Glomerular visceral epithelial cell (primary cell): ENCODE data around the gene TH.
A peak's percentile ranks its signal among the peaks of the same experiment; 100 is the strongest.

Source experiments
- DNase-seq: peaks from one replicate; pipeline ENCODE4 v3.0.0-alpha.2; 2016; ENCODE audit errors: extremely low spot score

Gene TH

DNA sequence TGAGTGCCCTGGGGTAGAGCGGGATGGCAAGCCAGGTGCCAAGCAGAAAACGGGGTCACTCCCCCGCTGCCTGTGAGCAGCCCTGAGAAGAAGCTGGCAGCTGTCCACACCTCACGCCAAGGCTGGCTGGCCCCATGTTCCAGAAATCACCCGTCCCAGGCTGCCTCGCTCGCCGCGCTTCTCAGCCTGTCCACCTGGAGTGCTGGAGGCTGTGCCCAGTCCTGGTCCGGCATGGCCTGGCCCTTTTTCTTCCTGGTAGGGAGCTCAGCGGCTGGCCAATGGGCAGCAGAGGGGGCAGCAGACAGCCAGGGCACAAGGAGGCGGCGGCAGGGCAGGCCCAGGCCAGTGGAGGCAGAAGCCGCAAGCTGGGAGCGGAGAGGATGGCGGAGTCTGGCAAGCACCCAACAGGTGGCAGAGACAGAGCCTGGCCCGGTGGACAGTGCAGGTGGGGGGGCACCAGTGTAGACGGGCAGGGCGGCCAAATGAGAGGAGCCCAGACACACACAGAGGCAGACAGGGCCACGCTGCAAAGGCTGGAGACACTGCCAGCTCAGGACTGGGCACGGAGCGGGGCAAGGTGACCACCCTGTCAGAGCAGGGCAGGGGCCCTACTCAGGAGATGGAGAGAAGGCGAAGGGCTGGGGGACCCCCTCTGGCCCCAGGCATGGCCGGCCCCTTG lies 37.2 kb upstream of the TH start:
- peak; percentile 9 for DNase-seq

DNA sequence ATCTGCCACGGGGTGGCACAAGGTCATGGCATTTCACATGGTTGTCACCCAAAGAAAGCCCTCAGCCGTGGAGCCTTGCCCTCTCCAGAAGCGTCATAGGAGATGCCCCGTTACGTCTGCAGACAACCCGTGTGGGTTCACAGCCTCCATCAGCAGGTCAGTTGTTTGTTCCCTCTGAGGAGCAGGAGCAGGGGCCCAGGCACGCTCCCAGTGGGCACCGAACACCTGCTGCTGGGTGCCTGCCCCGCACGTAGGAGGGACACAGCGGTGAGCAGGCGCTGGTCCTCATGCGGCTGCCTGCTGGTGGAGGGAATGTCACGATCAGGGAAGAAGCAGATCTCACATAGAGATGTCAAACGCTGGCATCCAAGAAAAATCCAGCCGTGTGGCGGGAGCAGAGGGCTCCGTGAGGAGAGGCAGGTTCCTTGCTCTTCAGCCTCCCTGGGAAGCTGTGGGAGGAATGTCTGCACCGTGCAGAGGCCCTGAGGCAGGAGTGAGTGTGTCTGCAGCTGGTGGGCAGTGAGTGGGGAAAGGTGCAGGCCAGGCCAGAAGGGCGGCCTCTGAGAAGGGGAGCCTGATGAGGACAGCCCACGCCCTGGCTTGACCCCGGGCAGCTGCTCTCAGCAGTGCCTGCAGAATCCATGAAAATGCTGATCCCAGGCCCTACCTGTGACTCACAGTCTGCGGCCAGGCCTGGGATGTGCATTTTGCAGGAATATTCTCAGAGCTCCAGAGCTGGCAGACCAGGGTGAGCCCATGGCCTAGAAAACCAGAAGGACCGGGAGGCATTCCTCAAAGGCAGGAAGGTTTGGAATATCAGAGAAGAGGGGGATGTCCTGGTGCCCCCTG lies 36.4 kb upstream of the TH start:
- DNase-seq = no peak

DNA sequence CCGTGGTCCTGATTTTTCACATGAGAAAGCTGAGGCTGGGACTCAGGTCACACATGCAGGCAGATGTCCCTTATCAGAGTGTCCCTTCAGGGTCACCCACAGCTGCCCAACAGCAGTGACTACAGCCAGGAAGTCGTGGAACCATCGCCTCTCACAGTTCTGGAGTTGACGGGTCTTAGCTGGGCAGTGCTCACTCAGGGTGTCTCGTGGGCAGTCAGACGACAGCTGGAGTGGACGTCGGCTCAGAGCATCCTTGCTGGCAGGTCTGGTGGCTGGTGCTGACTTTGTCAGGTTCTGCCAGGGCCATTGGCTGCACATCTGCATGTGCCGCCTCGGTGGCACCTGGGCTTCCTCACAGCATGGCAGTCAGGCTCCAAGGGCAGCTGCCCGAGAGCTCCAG lies 35.6 kb upstream of the TH start:
- no peak for DNase-seq

DNA sequence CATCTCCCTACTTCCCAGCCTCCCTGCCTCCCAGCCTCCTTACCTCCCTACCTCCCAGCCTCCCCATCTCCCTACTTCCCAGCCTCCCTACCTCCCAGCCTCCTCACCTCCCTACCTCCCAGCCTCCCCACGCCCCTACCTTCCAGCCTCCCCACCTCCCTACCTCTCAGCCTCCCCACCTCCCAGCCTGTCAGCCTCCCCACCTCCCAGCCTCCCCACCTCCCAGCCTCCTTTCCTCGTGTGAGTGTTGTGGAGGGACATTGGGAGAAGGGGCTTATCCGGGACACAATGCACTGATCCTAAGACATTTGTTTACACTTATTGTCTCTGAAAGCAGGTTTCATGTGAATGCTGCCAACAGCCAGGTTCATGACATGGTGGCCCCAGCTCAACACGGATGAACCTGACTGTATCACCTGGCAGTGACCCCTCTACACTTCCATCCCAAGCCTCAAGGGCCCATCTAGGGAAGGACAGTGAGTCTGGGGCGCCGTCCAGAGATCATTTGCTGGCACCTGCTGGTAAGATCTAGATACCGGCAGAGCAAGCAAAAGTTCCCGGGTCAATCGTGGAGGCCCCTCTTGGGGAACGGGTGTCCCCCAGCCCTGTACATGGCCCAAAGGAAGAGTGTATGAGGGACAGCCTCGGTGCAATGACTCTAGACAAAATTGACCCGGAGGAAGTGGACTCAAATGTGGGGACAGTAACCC lies 34.5 kb upstream of the TH start:
- no peak for DNase-seq

GRCh38 chr11:2205214-2205720 lies 33.7 kb upstream of the TH start:
- DNase-seq = no peak

GRCh38 chr11:2204361-2205213 lies 33.0 kb upstream of the TH start:
- no peak for DNase-seq

- DNase-seq = no peak
Observed at GRCh38 chr11:2203440-2204259, 32.0 kb upstream of the TH start.

- DNase-seq = no peak
Observed at GRCh38 chr11:2202900-2203439, 31.4 kb upstream of the TH start.

DNA sequence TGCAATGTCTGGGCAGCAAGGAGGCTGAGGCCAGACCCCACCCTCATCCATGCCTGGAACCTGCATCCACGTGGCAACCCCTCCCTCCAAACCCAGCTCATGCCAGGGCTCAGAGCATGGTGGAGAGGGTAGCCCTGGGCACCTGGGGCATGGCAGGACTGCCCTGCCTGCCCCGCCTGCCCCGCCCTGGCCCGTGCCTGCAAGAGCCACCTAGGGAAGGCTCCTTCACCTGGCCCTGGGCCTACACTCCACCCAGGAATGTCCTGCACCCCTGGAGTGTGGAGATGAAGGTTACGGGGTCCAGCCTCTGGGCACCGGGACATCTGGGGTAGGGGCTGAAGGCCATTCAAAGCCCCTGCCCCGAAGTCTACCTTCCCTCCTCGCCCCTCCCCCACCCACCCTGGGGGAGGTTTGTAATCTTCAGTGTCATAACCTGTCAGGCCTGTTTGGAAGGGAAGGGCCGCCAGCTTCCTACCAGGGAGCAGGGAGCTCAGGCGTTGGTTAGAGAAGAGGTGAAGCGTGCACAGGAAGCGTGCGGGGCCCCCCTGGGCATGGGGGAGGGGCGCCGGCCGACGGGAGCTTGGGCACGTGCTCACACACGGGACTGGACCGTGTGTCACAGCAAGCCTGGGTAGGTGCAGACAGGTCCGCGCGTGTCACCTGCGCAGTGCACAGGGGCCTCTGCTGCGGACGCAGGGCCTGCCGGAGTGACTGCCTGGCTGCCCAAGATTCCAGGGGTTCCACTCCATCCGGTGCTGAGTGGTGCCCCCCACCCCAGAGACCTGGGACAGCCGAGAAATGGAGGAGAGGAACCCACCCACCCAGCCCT lies 30.7 kb upstream of the TH start:
- DNase-seq = peak; percentile 5

DNA sequence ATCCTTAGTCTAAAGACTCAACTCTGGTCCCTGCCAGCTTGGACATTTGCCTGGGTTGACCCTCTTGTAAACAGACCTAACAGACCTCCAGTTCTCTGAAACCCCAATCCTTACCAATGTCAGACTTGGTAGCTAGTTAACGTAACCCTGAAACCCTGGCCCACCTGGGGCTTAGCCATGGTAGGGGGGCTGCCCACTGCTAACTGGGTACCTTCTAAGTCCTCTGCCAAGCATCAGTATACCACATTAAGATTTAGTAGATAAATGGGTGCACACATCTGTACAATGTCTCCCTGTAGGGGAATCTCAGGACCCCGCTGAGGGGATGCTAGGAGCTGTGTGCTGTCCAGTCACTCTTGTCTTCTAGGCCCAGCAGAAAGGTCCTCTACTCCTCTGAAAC lies 29.9 kb upstream of the TH start:
- DNase-seq = no peak

GRCh38 chr11:2200957-2201519 lies 29.4 kb upstream of the TH start:
- DNase-seq = no peak

DNA sequence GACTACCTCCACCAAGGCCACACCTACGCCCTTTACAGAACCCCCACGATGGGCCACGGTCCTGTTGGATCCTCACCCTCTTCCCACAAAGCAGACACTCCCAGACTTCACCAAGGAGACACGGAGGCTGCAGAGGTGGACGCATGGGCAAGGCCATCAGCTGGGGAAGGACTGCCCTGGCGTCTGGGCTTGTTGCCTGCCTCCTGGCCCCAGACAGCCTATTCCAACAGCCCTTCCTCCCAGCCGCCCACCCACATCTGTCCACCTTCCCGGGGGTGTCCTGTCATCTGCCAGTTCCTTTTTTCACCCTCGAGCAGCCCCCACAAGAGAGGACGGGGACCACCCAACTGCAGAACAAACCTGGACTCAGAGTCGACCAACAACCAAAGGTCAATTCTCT lies 28.9 kb upstream of the TH start:
- DNase-seq = no peak

- no peak for DNase-seq
Observed at GRCh38 chr11:2199466-2200341, 28.1 kb upstream of the TH start.

DNA sequence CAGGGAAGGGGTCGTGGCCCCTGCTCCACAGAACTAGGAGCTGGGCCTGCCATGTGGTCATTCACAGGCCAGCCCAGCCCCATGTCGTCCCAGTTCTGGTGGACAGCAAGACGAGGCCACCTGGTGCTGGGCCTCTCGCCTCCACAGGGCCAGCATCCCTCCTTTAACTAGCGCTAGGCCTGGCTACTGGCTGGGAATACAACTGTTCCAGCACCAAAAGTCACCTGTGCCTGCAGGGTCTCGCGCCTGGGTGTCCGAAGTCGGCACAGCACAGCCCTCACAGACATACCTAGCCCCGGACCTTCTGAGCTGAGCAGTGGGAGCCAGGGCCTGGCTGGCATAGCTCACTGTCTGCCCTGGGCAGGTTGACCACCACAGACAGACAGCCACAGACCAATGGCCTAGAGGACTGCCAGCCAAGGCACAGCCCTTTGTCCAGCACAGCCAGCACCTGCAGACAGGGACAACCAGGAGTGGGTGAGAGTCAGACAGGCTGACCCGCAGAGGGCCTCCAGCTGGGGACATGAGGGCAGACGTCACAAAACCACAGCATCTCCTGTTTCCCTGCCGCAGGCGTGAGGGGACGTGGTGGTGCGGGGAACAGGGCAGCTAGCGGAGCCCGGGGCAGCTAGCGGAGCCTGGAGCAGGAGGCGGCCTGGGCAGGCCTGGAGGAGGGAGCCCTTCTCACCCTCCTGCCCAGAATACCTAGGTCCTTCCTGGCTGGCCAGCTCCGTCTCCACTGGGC lies 27.2 kb upstream of the TH start:
- DNase-seq = no peak

GRCh38 chr11:2197771-2198520 lies 26.3 kb upstream of the TH start:
- DNase-seq = no peak

GRCh38 chr11:2196970-2197770 lies 25.6 kb upstream of the TH start:
- DNase-seq = peak; percentile 68
